T-helper 1 cell (primary cell): ENCODE results near the gene GTF2A2.
"Not testable (repeated sequence)": the region's sequence is repeated elsewhere in the genome, so short reads cannot be mapped to it uniquely, and the experiment has no call there.

Experiments
- DNase-seq, 5 donors: peaks; one replicate each; pipeline ENCODE4 v3.0.0-alpha.2; 2012 to 2020
- total RNA-seq, 4 donors: gene quantifications; one replicate each; lab custom pipeline; 2026; lab: John Stamatoyannopoulos, UW

The GTF2A2 gene
- 12.8 to 25.1 (median 18.7) reads per million in 4 donors for total RNA-seq

- DNase-seq = peak; percentile 88 to 94 (median 91)
Measured at GRCh38 chr15:59656897-59657634, at the start of gene GTF2A2. TSS of gene GTF2A2 (minus strand) at chr15:59657515. CDS start at chr15:59652277, 5,238 bp downstream.

- no peak for DNase-seq
Measured at GRCh38 chr15:59703979-59704796, 46.9 kb upstream of the GTF2A2 start.

GRCh38 chr15:59702351-59702750 is 45.0 kb upstream of the GTF2A2 start:
- DNase-seq = no peak

GRCh38 chr15:59701880-59702279 is 44.6 kb upstream of the GTF2A2 start:
- DNase-seq = no peak

GRCh38 chr15:59699810-59700431 is 42.6 kb upstream of the GTF2A2 start:
- DNase-seq = no peak

- not testable (repeated sequence) for DNase-seq
Measured at GRCh38 chr15:59698065-59698464, 40.8 kb upstream of the GTF2A2 start.

- no peak for DNase-seq
Measured at GRCh38 chr15:59696332-59696731, 39.0 kb upstream of the GTF2A2 start.

- no peak for DNase-seq
Measured at GRCh38 chr15:59694779-59695178, 37.5 kb upstream of the GTF2A2 start.

- peak in 3 of 5 donors; percentile 4 to 50 (median 33) for DNase-seq
Measured at GRCh38 chr15:59691194-59691805, 34.0 kb upstream of the GTF2A2 start.

GRCh38 chr15:59689626-59690236 is 32.4 kb upstream of the GTF2A2 start:
- peak; percentile 28 to 82 (median 52) for DNase-seq

- DNase-seq = peak; percentile 99 to 100 (median 99)
Measured at GRCh38 chr15:59688782-59689625, 31.7 kb upstream of the GTF2A2 start, which contains the start of gene BNIP2. TSS of gene BNIP2 (minus strand) at chr15:59689320. CDS start at chr15:59682457, 6,863 bp downstream.

- DNase-seq = peak in 3 of 5 donors; percentile 14 to 77 (median 29)
Measured at GRCh38 chr15:59688423-59688781, 31.1 kb upstream of the GTF2A2 start.

GRCh38 chr15:59687836-59688235 is 30.5 kb upstream of the GTF2A2 start:
- DNase-seq = peak in 3 of 5 donors; percentile 4 to 74 (median 18)

- no peak for DNase-seq
Measured at GRCh38 chr15:59686389-59686788, 29.1 kb upstream of the GTF2A2 start.

- peak in 1 of 5 donors; percentile 34 for DNase-seq
Measured at GRCh38 chr15:59685737-59686297, 28.5 kb upstream of the GTF2A2 start.

- DNase-seq = no peak
Measured at GRCh38 chr15:59680870-59681269, 23.6 kb upstream of the GTF2A2 start.

GRCh38 chr15:59680346-59680745 is 23.0 kb upstream of the GTF2A2 start:
- no peak for DNase-seq

- peak in 1 of 5 donors; percentile 47 for DNase-seq
Measured at GRCh38 chr15:59678620-59679019, 21.3 kb upstream of the GTF2A2 start.

GRCh38 chr15:59678172-59678571 is 20.9 kb upstream of the GTF2A2 start:
- peak in 1 of 5 donors; percentile 51 for DNase-seq

- DNase-seq = no peak
Measured at GRCh38 chr15:59676565-59676964, 19.2 kb upstream of the GTF2A2 start.

GRCh38 chr15:59674361-59674877 is 17.1 kb upstream of the GTF2A2 start:
- no peak for DNase-seq
